Astrocyte of the cerebellum (primary cell): ENCODE data around the gene TMBIM4.

Experiments used
- DNase-seq: peaks from one replicate; pipeline ENCODE4 v3.0.0-alpha.2; 2011; ENCODE audit warnings: low read depth
- H3K4me3 ChIP-seq: 2 replicates; pipeline ENCODE4 v1.5.1; 2011; ENCODE audit warnings: mild to moderate bottlenecking, low read depth, low read length, moderate library complexity
- in situ Hi-C: cut with HindIII; loops from 2 replicates; pipeline ENCODE4 v1.10.0; 2017; ENCODE audit warnings: low sequenced_read_pairs
- TF ChIP-seq, protein P1 (sequence below): IDR thresholded peaks from 2 replicates; pipeline ENCODE4 v1.5.1; 2012; ENCODE audit warnings: low read length, low read depth, moderate library complexity, mild to moderate bottlenecking; ENCODE audit errors: missing control alignments

Gene TMBIM4

DNA sequence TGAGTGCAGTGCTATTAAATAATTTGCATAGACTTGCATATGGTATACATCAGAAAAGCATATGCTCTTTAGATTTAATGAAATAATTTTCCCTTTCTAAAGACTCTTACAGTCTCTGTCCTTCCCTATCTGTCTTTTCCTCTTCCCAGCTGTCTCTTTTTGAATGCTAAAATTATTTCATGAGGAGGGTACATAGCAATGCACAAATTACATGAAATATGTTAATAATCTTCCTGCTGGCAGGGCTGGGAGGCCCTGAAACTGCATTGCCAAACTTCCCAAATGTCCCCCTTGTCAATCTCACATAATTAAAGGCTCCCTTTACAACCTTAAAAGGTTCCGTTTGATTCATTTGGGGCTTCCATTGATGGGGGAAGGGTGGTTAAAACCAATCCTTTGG lies 61.4 kb downstream of the TMBIM4 start:
- in situ Hi-C loops: loop anchor here (25.0 kb wide), 1 partner anchor 821 kb away; the partner anchor contains the start of gene MSRB3
- TF ChIP-seq, protein P1, sequence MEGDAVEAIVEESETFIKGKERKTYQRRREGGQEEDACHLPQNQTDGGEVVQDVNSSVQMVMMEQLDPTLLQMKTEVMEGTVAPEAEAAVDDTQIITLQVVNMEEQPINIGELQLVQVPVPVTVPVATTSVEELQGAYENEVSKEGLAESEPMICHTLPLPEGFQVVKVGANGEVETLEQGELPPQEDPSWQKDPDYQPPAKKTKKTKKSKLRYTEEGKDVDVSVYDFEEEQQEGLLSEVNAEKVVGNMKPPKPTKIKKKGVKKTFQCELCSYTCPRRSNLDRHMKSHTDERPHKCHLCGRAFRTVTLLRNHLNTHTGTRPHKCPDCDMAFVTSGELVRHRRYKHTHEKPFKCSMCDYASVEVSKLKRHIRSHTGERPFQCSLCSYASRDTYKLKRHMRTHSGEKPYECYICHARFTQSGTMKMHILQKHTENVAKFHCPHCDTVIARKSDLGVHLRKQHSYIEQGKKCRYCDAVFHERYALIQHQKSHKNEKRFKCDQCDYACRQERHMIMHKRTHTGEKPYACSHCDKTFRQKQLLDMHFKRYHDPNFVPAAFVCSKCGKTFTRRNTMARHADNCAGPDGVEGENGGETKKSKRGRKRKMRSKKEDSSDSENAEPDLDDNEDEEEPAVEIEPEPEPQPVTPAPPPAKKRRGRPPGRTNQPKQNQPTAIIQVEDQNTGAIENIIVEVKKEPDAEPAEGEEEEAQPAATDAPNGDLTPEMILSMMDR: no peak
- H3K4me3 ChIP-seq: no peak overlapping the region
- no peak for DNase-seq

DNA sequence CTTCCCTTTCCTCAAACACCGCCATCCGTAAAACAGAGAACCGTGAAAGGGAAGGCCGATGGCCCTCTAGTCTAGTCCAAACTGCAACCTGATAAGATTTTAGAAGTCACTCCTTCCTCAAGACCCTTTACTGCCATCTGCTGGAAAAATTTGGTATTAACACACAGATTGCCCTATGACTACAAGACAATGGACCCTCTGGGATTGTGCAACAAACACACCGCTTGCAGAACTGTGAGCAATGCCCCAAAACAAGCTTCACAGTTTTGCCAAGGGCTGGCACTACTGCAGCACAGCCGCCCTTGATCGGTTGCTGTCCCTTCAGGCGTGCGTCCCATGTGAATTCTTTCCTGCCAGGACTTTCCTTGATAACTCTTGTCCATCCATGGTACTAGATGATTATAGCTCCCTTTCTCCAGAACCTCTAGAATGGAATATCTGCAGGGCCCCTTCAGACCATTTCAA lies 62.3 kb downstream of the TMBIM4 start:
- TF ChIP-seq, protein P1: peak; percentile 76
- no peak overlapping the region for H3K4me3 ChIP-seq
- in situ Hi-C loops: loop anchor here (25.0 kb wide), 1 partner anchor 820 kb away; the partner anchor contains the start of gene MSRB3
- DNase-seq: peak; percentile 92

GRCh38 chr12:66103016-66103913 lies 66.5 kb downstream of the TMBIM4 start:
- in situ Hi-C loops: loop anchor here (25.0 kb wide), 1 partner anchor 816 kb away; the partner anchor contains the start of gene MSRB3
- TF ChIP-seq, protein P1: peak; percentile 8
- DNase-seq: no peak
- no peak overlapping the region for H3K4me3 ChIP-seq

DNA sequence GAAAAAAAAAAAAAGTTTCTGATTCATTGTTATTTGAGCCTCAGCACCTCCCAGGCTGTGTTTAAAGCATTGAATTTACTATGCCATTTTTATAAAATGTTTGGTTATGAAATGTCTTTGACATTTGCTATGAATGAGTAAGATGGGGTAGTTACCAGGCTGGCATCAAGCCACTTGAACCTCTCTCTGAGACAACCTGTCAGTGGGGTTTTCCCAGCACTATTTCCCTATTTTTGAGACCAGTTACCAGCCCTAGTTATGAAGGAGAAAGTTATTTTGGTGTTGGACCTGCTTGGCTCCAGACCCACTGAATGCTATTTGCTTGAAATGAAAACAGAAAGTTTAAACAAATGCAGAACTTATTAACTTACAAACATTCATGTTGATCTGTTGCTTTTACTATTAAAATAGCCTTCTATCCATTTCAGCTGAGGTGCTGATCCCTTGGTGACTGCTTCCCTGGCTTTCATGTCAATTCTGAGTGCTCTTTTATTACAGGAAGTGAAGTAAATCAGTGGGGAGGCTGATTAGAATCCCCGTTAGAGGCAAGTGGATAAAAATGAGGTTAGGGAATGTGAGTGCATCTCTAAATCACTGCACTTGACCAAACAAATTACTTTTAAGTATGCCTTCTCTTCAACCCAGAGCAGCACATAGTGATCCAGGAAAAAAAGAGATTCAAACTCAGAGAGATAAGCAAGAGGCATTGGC lies 77.1 kb downstream of the TMBIM4 start:
- TF ChIP-seq, protein P1: no peak
- no peak overlapping the region for H3K4me3 ChIP-seq
- DNase-seq: no peak
- in situ Hi-C loops: no loop called here

GRCh38 chr12:66090157-66090556 lies 79.6 kb downstream of the TMBIM4 start:
- in situ Hi-C loops: no loop called here
- TF ChIP-seq, protein P1: no peak
- H3K4me3 ChIP-seq: no peak overlapping the region
- no peak for DNase-seq

GRCh38 chr12:66087365-66087943 lies 82.3 kb downstream of the TMBIM4 start:
- in situ Hi-C loops: no loop called here
- DNase-seq: peak; percentile 67
- TF ChIP-seq, protein P1: peak; percentile 87
- H3K4me3 ChIP-seq: no peak overlapping the region
